Kidney epithelial cell (primary cell): ENCODE data around the gene OGDH. TPM values are rescaled to one million over a fixed set of nuclear protein-coding genes. Genes with fewer than 3 reads are reported as not detected.
A peak's percentile ranks its signal among the peaks of the same experiment; 100 is the strongest.

Source experiments
- DNase-seq: peaks from one replicate; pipeline ENCODE4 v3.0.0-alpha.2; 2010; ENCODE audit warnings: low read depth
- H3K27me3 ChIP-seq: 2 replicates; pipeline ENCODE4 v1.6.0; 2011; ENCODE audit warnings: low read length; ENCODE audit not compliant: control insufficient read depth, insufficient read depth
- H3K36me3 ChIP-seq: 2 replicates; pipeline ENCODE4 v1.5.1; 2011; ENCODE audit warnings: low read length; ENCODE audit not compliant: control insufficient read depth, insufficient read depth
- H3K4me3 ChIP-seq: 2 replicates; pipeline ENCODE4 v1.5.1; 2011; ENCODE audit warnings: low read depth, mild to moderate bottlenecking, control low read depth, low read length
- CTCF ChIP-seq: IDR thresholded peaks from 2 replicates; pipeline ENCODE4 v1.5.1; 2011; ENCODE audit warnings: mild to moderate bottlenecking, moderate library complexity, low read length, control low read depth, inconsistent platforms; ENCODE audit not compliant: insufficient read depth, poor library complexity, severe bottlenecking
- total RNA-seq: library from RNA; depleted of rRNA; stranded (reverse); fragments of >200 nt; gene quantifications from 2 replicates; pipeline ENCODE4 v1.2.3, GENCODE V29; 2015

OGDH gene
- total RNA-seq, 1 donor from 2014 or later: 65.2 TPM

DNA sequence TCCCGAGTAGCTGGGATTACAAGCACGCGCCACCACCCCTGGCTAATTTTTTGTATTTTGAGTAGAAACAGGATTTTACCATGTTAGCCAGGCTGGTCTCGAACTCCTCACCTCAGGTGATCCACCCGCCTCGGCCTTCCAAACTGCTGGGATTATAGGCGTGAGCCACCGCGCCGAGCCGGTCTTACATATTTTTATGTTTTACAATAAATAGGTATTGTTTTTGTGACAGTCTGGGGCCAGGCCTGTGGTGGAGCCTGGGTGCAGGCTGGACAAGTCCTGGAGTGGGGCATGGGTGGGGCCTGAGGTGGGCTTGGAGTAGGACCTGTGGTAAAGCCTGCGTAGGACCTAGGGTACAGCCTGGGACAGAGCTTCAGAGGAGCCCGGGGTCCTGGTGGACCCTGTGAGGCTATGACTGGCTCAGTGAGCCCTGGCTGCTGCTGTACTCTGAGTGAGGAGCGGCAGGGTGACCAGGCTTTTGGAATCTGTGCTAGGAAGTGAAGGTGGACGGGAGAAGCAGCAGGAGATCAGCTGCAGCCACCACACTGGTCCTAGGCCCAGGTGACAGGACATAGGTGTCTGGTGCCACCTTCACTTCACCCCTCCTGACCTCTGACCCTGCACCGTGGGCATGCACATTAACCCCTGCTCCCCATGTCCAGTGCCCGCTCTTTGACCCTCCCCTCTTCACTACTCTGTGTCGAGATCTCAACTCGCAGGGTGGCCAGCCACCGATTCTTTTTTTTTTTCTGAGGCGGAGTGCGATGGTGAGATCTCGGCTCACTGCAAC is 132.6 kb downstream of the OGDH start:
- no peak for DNase-seq
- no peak for TF ChIP-seq CTCF
- no peaks in the 10 kb centered on the region for H3K27me3 ChIP-seq
- no peak overlapping the region for H3K4me3 ChIP-seq
- no peaks in the 10 kb centered on the region for H3K36me3 ChIP-seq

DNA sequence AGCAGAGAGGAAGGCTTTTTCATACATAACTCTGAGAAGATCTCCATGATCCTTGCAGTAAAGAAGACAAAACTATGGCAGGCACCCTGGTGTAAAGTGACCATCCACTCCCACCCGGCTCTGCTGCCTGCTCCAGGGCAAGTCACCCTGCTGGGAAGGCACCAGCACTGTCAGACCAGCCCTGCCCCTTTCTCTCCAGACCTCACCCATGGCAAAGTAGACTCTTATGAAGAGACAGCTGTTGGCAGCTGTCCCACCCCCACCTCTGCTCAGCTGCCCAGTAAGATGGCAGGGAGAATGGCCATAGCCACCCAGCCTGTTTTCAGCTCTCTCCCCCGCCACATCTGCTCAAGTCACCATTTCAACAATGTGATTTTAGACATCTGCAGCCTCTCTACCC is 133.6 kb downstream of the OGDH start:
- Histone ChIP-seq H3K4me3 (no peak overlapping the region), H3K36me3 (no peaks in the 10 kb centered on the region), H3K27me3 (no peaks in the 10 kb centered on the region)
- no peak for TF ChIP-seq CTCF
- no peak for DNase-seq

DNA sequence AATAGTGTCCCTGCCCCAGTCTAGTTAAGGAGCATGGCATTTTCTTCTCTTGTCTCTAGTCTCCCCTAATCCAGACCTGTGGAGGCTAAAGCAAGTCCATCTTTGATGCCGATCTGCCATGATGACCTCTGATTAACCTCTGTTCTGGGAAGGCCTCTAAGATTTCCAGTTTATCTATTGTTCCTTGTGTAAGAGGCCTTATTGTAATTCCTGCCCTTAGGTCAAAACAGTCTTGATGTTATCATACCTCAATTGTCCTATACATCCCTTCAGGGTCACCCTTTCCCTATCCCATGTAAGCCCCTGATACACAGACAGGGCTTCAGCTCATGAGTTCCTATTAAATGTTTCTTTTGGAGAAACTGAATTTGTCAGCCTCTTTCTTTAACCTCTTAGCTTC is 137.3 kb downstream of the OGDH start:
- Histone ChIP-seq H3K36me3 (no peaks in the 10 kb centered on the region), H3K4me3 (no peak overlapping the region), H3K27me3 (no peaks in the 10 kb centered on the region)
- TF ChIP-seq CTCF: no peak
- no peak for DNase-seq

- Histone ChIP-seq H3K36me3 (no peaks in the 10 kb centered on the region), H3K27me3 (no peaks in the 10 kb centered on the region), H3K4me3 (peak within 1 kb of the TSS; percentile 74)
- DNase-seq: peak; percentile 23
- no peak for TF ChIP-seq CTCF
Observed at GRCh38 chr7:44748045-44748947, 141.9 kb downstream of the OGDH start, which contains the start of gene ZMIZ2. Gene ZMIZ2, plus strand, starts transcription at chr7:44748847. Its CDS starts 7,403 bp downstream, at chr7:44756250.

DNA sequence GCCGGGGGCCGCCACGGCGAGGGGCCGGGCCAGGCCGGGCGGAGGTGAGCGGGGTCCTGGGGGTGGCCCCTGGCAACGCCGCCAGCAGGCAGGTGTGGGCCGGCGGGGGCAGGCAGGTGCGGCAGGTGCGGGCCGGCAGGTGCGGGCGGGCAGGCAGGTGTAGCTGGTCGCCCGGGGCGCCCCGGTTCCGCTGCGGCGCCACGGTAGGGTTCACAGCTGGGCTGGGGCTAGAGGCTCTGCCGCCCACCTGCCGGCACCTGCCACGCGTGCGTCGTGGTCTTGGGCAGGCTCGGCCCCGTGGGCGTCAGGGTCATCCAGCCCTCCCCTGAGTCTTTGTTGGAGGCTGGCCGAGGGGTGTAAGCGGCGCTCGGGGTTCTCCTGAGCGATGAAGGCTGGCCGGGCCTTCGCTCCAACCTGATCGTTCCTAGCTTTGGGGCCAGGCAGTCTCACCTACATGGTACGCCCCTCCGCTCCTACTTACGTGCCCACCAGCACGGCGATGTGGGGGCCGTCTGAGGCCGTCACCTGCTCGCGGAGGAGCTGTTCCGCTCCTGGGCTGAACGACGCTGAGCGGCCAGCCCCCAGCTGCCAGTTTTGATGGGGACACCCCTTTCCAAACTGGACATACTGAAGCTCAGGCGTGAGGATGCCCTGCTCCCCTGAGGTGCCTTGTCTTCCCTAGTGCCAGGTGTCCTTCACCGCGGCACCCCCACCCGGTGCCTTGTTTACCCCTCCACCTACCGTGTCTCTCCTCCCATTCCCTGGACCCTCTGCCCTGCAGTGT is 142.7 kb downstream of the OGDH start:
- no peak for TF ChIP-seq CTCF
- DNase-seq: no peak

More for the DNA sequence above, 142.7 kb downstream of the OGDH start:
- no peaks in the 10 kb centered on the region for H3K36me3 ChIP-seq
- H3K4me3 ChIP-seq: peak overlapping the region; percentile 74
- H3K27me3 ChIP-seq: no peaks in the 10 kb centered on the region
